WTC11 (cell line): ENCODE results near the gene MAP3K1.

Source experiments
- ATF3 ChIP-seq: sonication (generic); formaldehyde crosslinking; conservative IDR thresholded peaks from 2 replicates; pipeline ENCODE4 v1.8.1; 2022; ENCODE audit warnings: mild to moderate bottlenecking, missing genetic modification reagents
- CTCF ChIP-seq: fragments of 200-600 bp; IDR thresholded peaks from 2 replicates; pipeline ENCODE4 v1.8.0; 2022; ENCODE audit warnings: antibody characterized with exemption
- MAX ChIP-seq: sonication (generic); formaldehyde crosslinking; IDR thresholded peaks from 2 replicates; pipeline ENCODE4 v1.8.0; 2022; ENCODE audit warnings: mild to moderate bottlenecking, missing genetic modification reagents

GRCh38 chr5:56824019-56824418, 8.7 kb downstream of the MAP3K1 start:
- TF ChIP-seq ATF3 (CRISPR knock-in tag): no peak
- TF ChIP-seq MAX (CRISPR knock-in tag): no peak
- TF ChIP-seq CTCF: no peak
